Breast epithelium (tissue), 4 donors: ENCODE measurements around the gene TCEAL3. TPM values are rescaled to one million over a fixed set of nuclear protein-coding genes. Genes with fewer than 3 reads are reported as not detected.
A peak's percentile ranks its signal among the peaks of the same experiment; 100 is the strongest.

Source experiments
- DNase-seq, 2 donors: peaks; one replicate each; pipeline ENCODE4 v3.0.0-alpha.2; 2019; ENCODE audit warnings: low spot score in 2 of 2
- H3K27ac ChIP-seq, 2 donors: fragments of 200-600 bp; sonication (generic) in 1 of 2; one replicate each; pipeline ENCODE4 v1.5.1; 2016 to 2019; ENCODE audit warnings: mild to moderate bottlenecking in 1 of 2
- H3K27me3 ChIP-seq, 2 donors: fragments of 200-600 bp; sonication (generic) in 1 of 2; one replicate each; pipeline versions ENCODE4 v1.5.1 to v1.6.0; 2017 to 2019; ENCODE audit warnings: control low read depth in 1 of 2, mild to moderate bottlenecking in 1 of 2
- H3K36me3 ChIP-seq: fragments of 200-600 bp; one replicate; pipeline ENCODE4 v1.5.1; 2019
- H3K4me1 ChIP-seq, 2 donors: fragments of 200-600 bp; sonication (generic); one replicate each; pipeline ENCODE4 v1.5.1; 2016 to 2019; ENCODE audit warnings: control low read depth in 1 of 2
- H3K4me3 ChIP-seq, 3 donors: fragments of 200-600 bp; sonication (generic); 1 replicate in 2 of 3; 2 replicates in 1 of 3; pipeline ENCODE4 v1.5.1; 2016 to 2019; ENCODE audit warnings: mild to moderate bottlenecking in 3 of 3, moderate library complexity in 2 of 3
- H3K9me3 ChIP-seq, 2 donors: fragments of 200-600 bp; sonication (generic) in 1 of 2; one replicate each; pipeline ENCODE4 v1.5.1; 2016 to 2019; ENCODE audit warnings: control low read depth in 1 of 2
- CTCF ChIP-seq, 3 donors: fragments of 450-650 bp; IDR thresholded peaks; one replicate each; pipeline ENCODE4 v1.5.1; 2016 to 2017; ENCODE audit warnings: antibody characterized with exemption in 3 of 3, mild to moderate bottlenecking in 3 of 3, moderate library complexity in 3 of 3
- POLR2A ChIP-seq: fragments of 450-650 bp; IDR thresholded peaks from one replicate; pipeline ENCODE4 v1.6.1; 2016; ENCODE audit warnings: antibody characterized with exemption, mild to moderate bottlenecking, moderate library complexity
- POLR2AphosphoS5 ChIP-seq, 3 donors: sonication (generic); formaldehyde crosslinking; IDR thresholded peaks; one replicate each; pipeline ENCODE4 v1.6.1; 2017; ENCODE audit warnings: antibody characterized with exemption in 3 of 3
- intact Hi-C: fragments of 100-400 bp; cut with DNase I; formaldehyde crosslinking; loops from one replicate; pipeline ENCODE4 v1.15.1; 2023; ENCODE audit warnings: low total_unique reads
- total RNA-seq, 3 donors: library from RNA; depleted of rRNA; stranded (reverse); fragments of >200 nt; gene quantifications; one replicate each; pipeline ENCODE4 v1.1.0, GENCODE V29; 2016

The TCEAL3 gene
- total RNA-seq, 3 donors from 2014 or later = 21.3 to 52.4 (median 41.6) TPM

- H3K27ac ChIP-seq = peak overlapping the region in 1 of 2 donors; percentile 34
- no peak overlapping the region for H3K4me3 ChIP-seq
- no peaks in the 10 kb centered on the region for H3K4me1 ChIP-seq
- TF ChIP-seq POLR2AphosphoS5 (IDR thresholded peaks at IDR 0.05) (no peak), POLR2A (no peak), CTCF (IDR thresholded peaks at IDR 0.05) (no peak)
- H3K36me3 ChIP-seq = no peaks in the 10 kb centered on the region
- intact Hi-C loops = no loop called here
- H3K27me3 ChIP-seq = peaks cover 0 to 31% of the 10 kb centered on the region in 2 donors
- H3K9me3 ChIP-seq = no peaks in the 10 kb centered on the region
- DNase-seq = no peak
These were observed 19.1 kb downstream of the TCEAL3 start for GRCh38 chrX:103626855-103627254.

GRCh38 chrX:103628386-103629317 lies 20.9 kb downstream of the TCEAL3 start, which contains the start of gene TCEAL1:
Gene TCEAL1 (plus strand): TSS chrX:103628975. CDS start chrX:103629917, 942 bp downstream.
- intact Hi-C loops = no loop called here
- H3K4me1 ChIP-seq = no peaks in the 10 kb centered on the region
- peak within 1 kb of the TSS; percentile 91 to 96 for H3K27ac ChIP-seq
- no peaks in the 10 kb centered on the region for H3K9me3 ChIP-seq
- peak within 1 kb of the TSS; percentile 55 to 74 (median 59) for H3K4me3 ChIP-seq
- TF ChIP-seq POLR2A (no peak), CTCF (IDR thresholded peaks at IDR 0.05) (no peak), POLR2AphosphoS5 (IDR thresholded peaks at IDR 0.05) (peak in 1 of 3 donors; percentile 46)
- DNase-seq = peak; percentile 53 to 56
- H3K36me3 ChIP-seq = no peaks in the 10 kb centered on the region
- H3K27me3 ChIP-seq = peaks cover 0 to 32% of the 10 kb centered on the region in 2 donors

- no peaks in the 10 kb centered on the region for H3K4me1 ChIP-seq
- H3K36me3 ChIP-seq = no peaks in the 10 kb centered on the region
- H3K4me3 ChIP-seq = peak overlapping the region; percentile 55 to 74 (median 59)
- peak; percentile 39 to 52 for DNase-seq
- H3K9me3 ChIP-seq = no peaks in the 10 kb centered on the region
- peaks cover 0 to 36% of the 10 kb centered on the region in 2 donors for H3K27me3 ChIP-seq
- peak overlapping the region; percentile 91 to 96 for H3K27ac ChIP-seq
- no peak for TF ChIP-seq CTCF (IDR thresholded peaks at IDR 0.05)
- TF ChIP-seq POLR2AphosphoS5 (IDR thresholded peaks at IDR 0.05) = peak in 1 of 3 donors; percentile 20
- peak; percentile 26 for TF ChIP-seq POLR2A
- intact Hi-C loops = no loop called here
These were observed 21.8 kb downstream of the TCEAL3 start for GRCh38 chrX:103629318-103630170.

GRCh38 chrX:103630171-103630511 lies 22.4 kb downstream of the TCEAL3 start:
- no peaks in the 10 kb centered on the region for H3K4me1 ChIP-seq
- no peak for TF ChIP-seq CTCF (IDR thresholded peaks at IDR 0.05)
- TF ChIP-seq POLR2A = no peak
- no peak for TF ChIP-seq POLR2AphosphoS5 (IDR thresholded peaks at IDR 0.05)
- peak overlapping the region; percentile 91 to 96 for H3K27ac ChIP-seq
- H3K27me3 ChIP-seq = peaks cover 0 to 41% of the 10 kb centered on the region in 2 donors
- H3K4me3 ChIP-seq = peak overlapping the region; percentile 55 to 74 (median 59)
- H3K36me3 ChIP-seq = no peaks in the 10 kb centered on the region
- intact Hi-C loops = no loop called here
- H3K9me3 ChIP-seq = no peaks in the 10 kb centered on the region
- no peak for DNase-seq
